T47D (cell line): ENCODE results near the gene FXYD5.
A peak's percentile ranks its signal among the peaks of the same experiment; 100 is the strongest.

ENCODE experiments used
- DNase-seq, 2 experiments: peaks; one replicate each; pipeline versions ENCODE4 v3.0.0 to v3.0.0-alpha.2; 2011 to 2012; ENCODE audit warnings: low read depth in 1 of 2, low spot score in 1 of 2
- JUND ChIP-seq: IDR thresholded peaks from 2 replicates; pipeline ENCODE4 v1.6.1; 2012; ENCODE audit warnings: low read depth
- in situ Hi-C: cut with HindIII; loops from 2 replicates; pipeline ENCODE4 v1.10.0; 2016; ENCODE audit warnings: low sequenced_read_pairs, low pct_unique_long_range_greater_than_20kb

FXYD5 gene

DNA sequence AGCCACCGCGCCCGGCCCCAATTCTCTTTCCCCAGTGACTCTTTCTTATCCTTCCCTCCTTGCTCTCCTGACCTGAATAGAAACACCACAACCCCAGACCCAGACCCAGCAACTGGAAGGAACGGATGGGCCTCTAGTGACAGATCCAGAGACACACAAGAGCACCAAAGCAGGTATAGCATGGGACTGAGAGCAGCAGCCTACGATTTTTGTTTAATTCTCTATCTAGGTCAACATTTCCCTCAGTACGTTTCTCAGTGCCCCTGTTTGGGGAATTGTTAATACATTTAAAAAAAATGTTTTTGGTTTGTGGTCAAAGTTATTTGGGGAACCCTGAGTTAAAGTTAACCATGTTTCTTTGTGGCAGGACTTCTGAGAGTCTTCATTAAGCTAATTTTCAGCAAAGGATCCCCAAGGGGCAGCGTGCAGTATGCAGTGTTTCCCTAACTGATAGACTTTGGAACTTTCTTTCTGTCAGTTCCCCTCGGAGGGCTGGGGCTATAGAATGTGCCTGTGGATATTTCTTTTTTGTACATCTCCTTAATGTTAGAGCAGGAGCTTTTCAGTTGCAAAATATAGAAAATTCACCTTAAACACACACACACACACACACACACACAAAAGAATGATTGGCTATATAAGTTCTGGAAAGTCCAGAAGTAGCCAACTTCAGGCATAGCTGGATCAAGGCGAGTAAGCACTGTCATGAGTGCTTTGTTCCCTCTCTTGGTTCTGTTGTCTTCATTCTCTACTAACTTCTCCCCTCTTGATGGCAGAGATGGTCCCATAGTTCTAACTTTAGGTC, 6.3 kb downstream of the FXYD5 start:
- no peak for DNase-seq
- in situ Hi-C loops = no loop called here
- no peak for TF ChIP-seq JUND

DNA sequence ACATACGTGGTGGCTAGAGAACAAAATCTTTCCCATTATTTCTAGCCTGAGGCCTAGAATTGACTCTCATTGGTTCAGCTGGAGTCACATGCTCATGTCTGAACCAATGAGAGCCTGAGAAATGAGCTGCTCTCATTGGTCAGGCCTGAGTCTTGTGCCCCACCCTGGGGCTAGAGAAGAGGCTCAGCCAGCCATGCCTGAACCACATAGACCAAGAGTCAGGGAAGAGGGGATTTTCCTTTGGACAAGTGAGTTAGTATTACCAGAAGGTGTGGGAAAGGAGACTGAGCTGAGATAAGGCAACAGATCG, 6.9 kb downstream of the FXYD5 start:
- in situ Hi-C loops = no loop called here

DNA sequence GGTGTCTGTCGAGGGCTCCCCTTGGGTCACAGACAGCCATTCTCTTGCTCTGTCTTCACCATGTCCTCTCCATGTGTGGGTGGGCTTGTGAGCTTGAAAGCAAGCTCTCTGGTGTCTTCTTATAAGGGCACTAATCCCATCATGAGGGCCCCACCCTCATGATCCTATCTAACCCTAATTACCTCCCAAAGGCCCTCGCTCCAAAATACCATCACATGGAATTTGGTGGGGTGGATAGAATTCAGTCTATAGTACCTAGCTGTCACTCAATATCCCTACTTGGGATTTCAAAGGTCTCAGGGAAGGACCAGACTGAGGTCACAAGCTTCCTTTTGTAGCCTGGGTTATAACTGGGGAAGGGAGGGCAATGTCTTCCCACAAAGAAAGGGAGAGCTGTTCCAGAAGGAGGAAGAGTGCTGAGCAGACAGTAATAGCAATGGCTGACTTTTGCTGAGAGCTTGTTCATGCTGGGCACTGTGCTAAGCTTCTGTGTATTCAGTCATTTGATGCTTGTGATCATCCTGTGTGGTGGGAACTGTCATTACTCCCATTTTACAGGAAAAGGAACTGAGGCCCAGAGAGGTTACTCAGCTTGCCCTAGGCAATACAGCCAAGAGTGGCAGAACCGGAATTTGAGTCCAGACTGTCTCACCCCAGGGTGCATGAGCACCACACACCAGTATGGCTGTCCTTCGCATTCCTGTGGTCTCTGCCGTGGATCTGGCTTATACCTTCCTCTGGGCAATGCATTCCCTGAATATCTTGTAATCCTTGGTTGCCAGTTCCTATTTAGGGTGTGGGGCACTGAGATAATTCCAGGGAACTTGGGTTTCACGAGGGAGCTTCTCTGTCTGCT, 8.2 kb downstream of the FXYD5 start:
- in situ Hi-C loops = no loop called here
- peak in 1 of 2 experiments; percentile 96 for DNase-seq
- TF ChIP-seq JUND = no peak

More for the DNA sequence above, 6.9 kb downstream of the FXYD5 start:
- TF ChIP-seq JUND = no peak
- DNase-seq = no peak

DNA sequence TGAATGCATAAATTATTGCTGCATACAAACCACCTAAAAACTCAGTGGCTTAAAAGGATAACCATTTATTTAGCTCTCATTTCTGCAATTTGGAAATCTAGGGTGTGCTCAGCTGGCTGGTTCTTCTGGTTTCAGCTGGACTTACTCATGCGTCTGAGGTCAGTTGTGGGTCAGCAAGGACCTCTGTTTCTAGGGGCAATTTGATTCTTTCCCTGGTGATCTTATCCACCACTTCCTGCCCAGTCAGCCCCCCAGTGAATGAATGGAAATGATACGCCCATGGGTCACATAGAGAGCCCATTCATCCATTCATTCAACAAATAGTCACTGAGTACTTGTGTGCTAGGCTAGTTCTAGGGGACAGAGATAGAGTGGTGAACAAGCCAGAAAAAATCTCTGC, 9.9 kb downstream of the FXYD5 start:
- peak in 1 of 2 experiments; percentile 51 for DNase-seq
- TF ChIP-seq JUND = no peak
- in situ Hi-C loops = no loop called here

DNA sequence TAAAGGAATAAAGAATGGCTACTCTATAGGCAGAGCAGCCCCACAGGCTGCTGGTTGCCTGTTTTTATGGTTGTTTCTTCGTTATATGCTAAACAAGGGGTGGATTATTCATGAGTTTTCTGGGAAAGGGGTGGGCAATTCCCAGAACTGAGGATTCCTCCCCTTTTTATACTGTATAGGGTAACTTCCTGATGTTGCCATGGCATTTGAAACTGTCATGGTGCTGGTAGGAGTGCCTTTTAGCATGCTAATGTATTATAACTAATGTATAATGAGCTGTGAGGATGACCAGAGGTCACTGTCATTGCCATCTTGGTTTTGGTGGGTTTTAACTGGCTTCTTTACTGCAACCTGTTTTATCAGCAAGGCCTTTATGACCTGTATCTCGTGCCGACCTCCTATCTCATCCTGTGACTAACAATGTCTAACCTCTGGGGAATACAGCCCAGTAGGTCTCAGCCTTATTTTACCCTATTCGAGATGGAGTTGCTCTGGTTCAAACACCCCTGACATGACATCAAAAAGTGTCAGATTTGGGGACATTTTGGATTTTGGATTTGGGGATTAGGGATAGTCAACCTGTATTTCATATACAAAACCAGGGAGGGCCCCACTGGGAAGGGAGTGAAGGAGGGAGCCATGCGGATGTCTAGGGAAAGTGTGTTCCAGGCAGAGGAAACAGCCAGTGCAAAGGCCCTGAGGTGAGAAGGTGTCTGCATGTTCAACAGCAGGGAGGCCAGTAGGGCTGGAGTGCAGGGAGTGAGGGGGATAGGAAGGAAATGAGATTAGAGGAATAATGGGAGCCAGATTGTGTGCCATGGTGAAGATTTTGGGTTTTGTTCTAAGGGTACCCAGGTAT, 10.9 kb downstream of the FXYD5 start:
- no peak for DNase-seq
- TF ChIP-seq JUND = no peak
- in situ Hi-C loops = no loop called here

DNA sequence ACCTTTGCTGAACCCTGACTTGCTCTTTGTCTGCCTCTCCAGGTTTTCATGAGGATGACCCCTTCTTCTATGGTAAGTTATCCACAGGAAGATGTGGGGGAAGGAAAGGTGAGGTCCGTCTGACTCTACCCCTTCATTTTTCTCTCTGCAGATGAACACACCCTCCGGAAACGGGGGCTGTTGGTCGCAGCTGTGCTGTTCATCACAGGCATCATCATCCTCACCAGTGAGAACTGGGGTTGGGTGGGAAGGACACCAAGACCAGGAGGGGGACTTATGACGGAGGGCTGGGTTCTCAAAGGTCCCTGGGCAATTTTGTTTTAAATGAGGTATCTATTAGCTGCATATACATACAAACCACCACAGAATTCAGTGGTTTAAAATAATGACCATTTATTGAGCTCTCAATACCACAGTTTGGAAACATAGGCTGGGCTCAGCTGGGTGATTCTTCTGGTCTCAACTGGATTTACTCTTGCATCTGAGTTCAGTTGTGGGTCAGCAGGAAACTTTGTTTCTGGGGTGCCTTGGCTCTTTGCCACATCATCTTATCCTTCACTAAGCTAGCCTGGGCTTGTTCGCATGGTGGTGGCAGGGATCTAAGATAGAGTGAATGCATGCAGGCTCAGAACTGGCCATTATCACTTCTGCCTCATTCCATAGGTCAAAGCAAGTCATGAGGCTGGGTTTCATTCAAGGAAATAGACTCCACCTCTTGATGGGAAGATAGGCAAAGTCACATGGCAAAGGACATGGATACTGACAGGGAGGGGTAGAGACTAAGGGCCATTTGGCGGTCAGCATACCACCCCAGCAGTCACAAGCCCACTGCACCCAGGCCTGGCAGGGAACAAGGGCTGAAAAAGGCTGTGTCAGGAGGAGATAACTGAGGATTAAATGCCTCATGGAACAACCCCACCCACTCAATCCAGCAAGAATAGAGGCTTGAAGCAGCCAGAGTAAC, 11.8 kb downstream of the FXYD5 start:
- no peak for DNase-seq
- in situ Hi-C loops = no loop called here
- TF ChIP-seq JUND = no peak

DNA sequence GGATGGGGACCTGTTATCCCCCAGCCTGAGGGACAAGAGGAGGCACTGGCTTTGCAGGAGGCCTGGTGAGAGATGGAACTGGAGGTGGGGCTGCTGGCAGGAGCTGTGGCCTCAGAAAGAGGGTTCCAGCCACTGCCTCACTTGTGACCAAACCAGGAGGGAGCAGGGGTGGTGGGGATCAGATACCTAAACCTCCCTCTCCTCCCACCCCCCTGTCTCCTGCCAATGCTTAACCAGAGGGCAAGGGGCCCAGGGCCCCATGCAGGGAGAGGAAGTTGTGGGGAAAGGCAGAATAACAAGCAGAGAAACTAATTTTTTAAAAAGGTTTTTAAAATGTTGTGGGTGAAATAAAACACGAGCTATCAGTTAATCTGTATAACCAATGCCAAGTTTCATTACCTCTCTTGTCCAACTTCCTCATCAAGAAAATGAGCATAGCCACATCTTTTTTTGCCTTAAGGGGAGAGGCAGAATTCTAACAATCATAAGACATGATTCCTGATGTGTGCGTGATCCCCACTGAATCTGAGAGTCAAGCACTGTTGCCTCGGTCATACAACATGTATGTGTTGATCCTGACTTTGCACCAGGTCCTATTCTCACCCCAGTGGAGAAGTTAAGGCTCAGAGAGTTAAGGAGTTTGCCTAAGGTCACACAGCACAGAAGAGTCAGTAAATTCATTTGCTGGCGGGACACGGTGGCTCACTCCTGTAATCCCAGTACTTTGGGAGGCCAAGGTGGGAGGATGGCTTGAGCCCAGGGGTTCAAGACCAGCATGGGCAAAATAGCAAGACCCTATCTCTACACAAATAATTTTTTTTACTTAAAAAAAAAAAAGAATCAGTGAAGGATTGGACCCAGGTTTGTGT, 12.9 kb downstream of the FXYD5 start:
- no peak for DNase-seq
- TF ChIP-seq JUND = no peak
- in situ Hi-C loops = no loop called here

DNA sequence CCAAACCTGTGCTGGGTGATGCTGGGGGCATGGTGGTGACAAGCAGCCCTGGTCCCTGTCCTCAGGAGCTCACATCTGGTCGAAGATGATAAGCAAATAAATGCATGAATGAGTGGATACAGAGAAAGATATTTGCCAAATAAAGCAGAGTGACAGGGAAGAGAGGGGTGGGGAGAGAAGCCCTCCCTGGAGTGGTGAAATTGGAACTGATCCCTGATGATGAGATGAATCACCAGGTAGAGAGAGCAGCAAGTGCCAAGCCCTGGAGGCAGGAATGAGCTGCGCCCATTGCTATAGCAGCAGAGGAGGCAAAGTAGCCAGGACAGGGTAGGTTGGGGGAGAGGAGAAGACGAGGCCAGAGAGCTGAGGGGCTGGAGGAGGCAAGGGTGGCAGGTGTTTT, 13.7 kb downstream of the FXYD5 start:
- no peak for TF ChIP-seq JUND
- peak in 1 of 2 experiments; percentile 65 for DNase-seq
- in situ Hi-C loops = no loop called here

DNA sequence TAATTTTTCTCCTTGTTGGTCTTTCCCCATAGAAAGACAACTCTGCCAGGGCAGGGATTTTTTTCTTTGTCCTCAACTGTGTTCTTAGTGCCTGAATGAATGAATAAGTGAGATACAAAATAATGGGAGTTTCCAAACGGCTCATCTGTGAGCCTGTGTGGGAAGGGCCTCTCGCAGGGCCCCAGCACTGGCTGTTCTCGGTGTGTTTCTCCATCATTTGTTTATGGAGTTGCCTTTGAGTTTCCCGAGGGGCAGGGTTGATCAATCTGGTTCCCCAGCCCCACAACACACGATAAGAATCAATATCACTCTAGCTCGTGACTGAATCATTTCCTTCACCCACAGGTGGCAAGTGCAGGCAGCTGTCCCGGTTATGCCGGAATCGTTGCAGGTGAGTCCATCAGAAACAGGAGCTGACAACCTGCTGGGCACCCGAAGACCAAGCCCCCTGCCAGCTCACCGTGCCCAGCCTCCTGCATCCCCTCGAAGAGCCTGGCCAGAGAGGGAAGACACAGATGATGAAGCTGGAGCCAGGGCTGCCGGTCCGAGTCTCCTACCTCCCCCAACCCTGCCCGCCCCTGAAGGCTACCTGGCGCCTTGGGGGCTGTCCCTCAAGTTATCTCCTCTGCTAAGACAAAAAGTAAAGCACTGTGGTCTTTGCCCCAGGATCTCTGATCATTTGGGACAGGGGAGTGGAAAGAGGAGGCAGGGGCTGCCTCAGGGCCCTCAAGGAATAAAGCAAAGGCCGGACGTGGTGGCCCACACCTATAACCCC, 14.9 kb downstream of the FXYD5 start:
- DNase-seq = no peak
- no peak for TF ChIP-seq JUND
- in situ Hi-C loops = no loop called here

DNA sequence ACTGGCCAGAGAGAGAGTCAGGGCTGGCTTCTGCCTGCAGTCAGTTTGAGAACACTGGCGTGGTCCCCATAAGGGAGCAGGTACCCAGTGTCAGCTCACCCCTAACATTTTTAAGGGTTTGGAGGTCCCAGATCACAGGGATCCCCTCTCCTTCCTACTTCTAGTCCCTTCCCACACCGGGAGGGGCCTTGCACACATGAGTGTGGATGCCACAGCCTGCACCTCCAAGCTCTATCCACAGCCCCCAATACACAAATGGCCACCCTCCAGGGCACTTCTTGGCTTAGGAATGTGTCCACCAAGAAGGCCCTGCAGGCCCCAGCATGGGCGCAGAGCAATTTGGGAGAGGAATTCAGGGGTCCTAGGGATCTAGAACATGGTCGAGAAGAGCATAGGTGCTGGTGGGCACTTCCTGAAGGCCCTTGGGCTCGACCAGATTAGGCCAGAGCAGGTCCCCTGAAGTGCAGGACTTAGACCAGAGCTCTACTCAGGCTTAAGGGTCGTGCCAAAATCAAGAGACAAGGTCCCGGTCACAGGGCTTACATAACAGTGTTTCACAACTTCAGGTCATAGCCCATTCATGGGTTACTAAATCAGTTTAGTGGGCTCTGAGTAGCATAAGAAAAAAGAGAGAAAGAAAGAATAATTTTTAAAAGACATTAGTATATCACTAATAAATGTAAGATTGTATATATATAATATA, 16.0 kb downstream of the FXYD5 start:
- no peak for DNase-seq
- no peak for TF ChIP-seq JUND
- in situ Hi-C loops = no loop called here
